Measurements from ENCODE around the gene MTLN. TPM values are rescaled to one million over a fixed set of nuclear protein-coding genes. Genes with fewer than 3 reads are reported as not detected.
"Not testable (repeated sequence)": the region's sequence is repeated elsewhere in the genome, so short reads cannot be mapped to it uniquely, and the experiment has no call there.

Gene MTLN
- 100 to 1,000 TPM in 1 of 6 donors, 10 to 100 TPM in 5; 25.1 to 113 (median 59.4) TPM for total RNA-seq

- ATAC-seq (ENCODE audit: low FRiP score in 2 of 2): peak; percentile 95 to 97
- peaks cover 5 to 16% (median 8%) of the 10 kb centered on the region in 4 donors for H3K4me1 ChIP-seq
- peak within 1 kb of the TSS; percentile 54 to 97 (median 73) for H3K4me3 ChIP-seq
- peak; percentile 72 to 97 for DNase-seq
- peaks cover 0 to 5% (median 0%) of the 10 kb centered on the region in 4 donors for H3K9me3 ChIP-seq
- H3K27ac ChIP-seq: peak within 1 kb of the TSS; percentile 80 to 81 (median 80)
- H3K27me3 ChIP-seq: no peaks in the 10 kb centered on the region
- TF ChIP-seq EP300 (IDR thresholded peaks at IDR 0.05) (peak in 1 of 4 donors; percentile 58), CTCF (IDR thresholded peaks at IDR 0.05) (peak in 2 of 6 experiments; percentile 24 to 29), POLR2A (IDR thresholded peaks at IDR 0.05) (peak in 3 of 4 donors; percentile 35 to 80 (median 42)), POLR2AphosphoS5 (IDR thresholded peaks at IDR 0.05) (peak; percentile 81 to 95)
- peaks cover 0 to 10% (median 3%) of the 10 kb centered on the region in 4 donors for H3K36me3 ChIP-seq
- 2 to 15% methylated on average over 17 to 54 of the region's 54 CpGs for WGBS, 2 donors
Observed at GRCh38 chr2:110211938-110212858, at the start of gene MTLN. MTLN (minus strand) TSS chr2:110212547; CDS start chr2:110212525, 22 bp downstream.

GRCh38 chr2:110261910-110262309, 49.6 kb upstream of the MTLN start:
- not testable (repeated sequence) for ATAC-seq (ENCODE audit: low FRiP score in 2 of 2); H3K36me3 ChIP-seq; H3K9me3 ChIP-seq; H3K27me3 ChIP-seq; DNase-seq; H3K27ac ChIP-seq; H3K4me3 ChIP-seq; H3K4me1 ChIP-seq
- WGBS, 2 donors: no CpG with 5 or more reads among the region's 1 CpG

GRCh38 chr2:110248081-110248795, 35.9 kb upstream of the MTLN start:
- not testable (repeated sequence) for H3K36me3 ChIP-seq, H3K27ac ChIP-seq, DNase-seq, H3K27me3 ChIP-seq, H3K9me3 ChIP-seq, H3K4me3 ChIP-seq, H3K4me1 ChIP-seq
- peak in 1 of 2 donors; percentile 41 for ATAC-seq (ENCODE audit: low FRiP score in 2 of 2)
- 67 to 73% methylated on average over 3 to 6 of the region's 7 CpGs for WGBS, 2 donors

GRCh38 chr2:110245488-110246435, 33.4 kb upstream of the MTLN start:
- H3K9me3 ChIP-seq, H3K36me3 ChIP-seq, H3K27ac ChIP-seq, H3K4me3 ChIP-seq, H3K27me3 ChIP-seq, DNase-seq, H3K4me1 ChIP-seq: not testable (repeated sequence)
- peak; percentile 40 to 87 for ATAC-seq (ENCODE audit: low FRiP score in 2 of 2)
- WGBS, 2 donors: no CpG with 5 or more reads among the region's 89 CpGs

GRCh38 chr2:110243283-110243682, 30.9 kb upstream of the MTLN start:
- 100% methylated on average over 1 of the region's 3 CpGs for WGBS, 2 donors
- not testable (repeated sequence) for H3K9me3 ChIP-seq; H3K4me3 ChIP-seq; H3K27me3 ChIP-seq; ATAC-seq (ENCODE audit: low FRiP score in 2 of 2); DNase-seq; H3K27ac ChIP-seq; H3K36me3 ChIP-seq; H3K4me1 ChIP-seq

- not testable (repeated sequence) for DNase-seq; ATAC-seq (ENCODE audit: low FRiP score in 2 of 2); H3K36me3 ChIP-seq; H3K4me1 ChIP-seq; H3K27me3 ChIP-seq; H3K27ac ChIP-seq; H3K9me3 ChIP-seq; H3K4me3 ChIP-seq
- WGBS, 2 donors: 64% methylated on average over 5 of the region's 5 CpGs; no CpG with 5 or more reads in 1 of the 2 donors
Observed at GRCh38 chr2:110234514-110234913, 22.2 kb upstream of the MTLN start.

GRCh38 chr2:110229886-110230285, 17.5 kb upstream of the MTLN start:
- no CpG with 5 or more reads among the region's 1 CpG for WGBS, 2 donors
- H3K36me3 ChIP-seq; H3K4me3 ChIP-seq; H3K27ac ChIP-seq; H3K4me1 ChIP-seq; DNase-seq; ATAC-seq (ENCODE audit: low FRiP score in 2 of 2); H3K9me3 ChIP-seq; H3K27me3 ChIP-seq: not testable (repeated sequence)

GRCh38 chr2:110222626-110223025, 10.3 kb upstream of the MTLN start:
- ATAC-seq (ENCODE audit: low FRiP score in 2 of 2); H3K27me3 ChIP-seq; H3K4me3 ChIP-seq; H3K27ac ChIP-seq; DNase-seq; H3K9me3 ChIP-seq; H3K4me1 ChIP-seq; H3K36me3 ChIP-seq: not testable (repeated sequence)
- WGBS, 2 donors: 89 to 90% methylated on average over 1 of the region's 1 CpG

Measured in upper lobe of left lung (tissue), 6 donors.